ENCODE data around the gene KIF26B. TPM values are rescaled to one million over a fixed set of nuclear protein-coding genes. Genes with fewer than 3 reads are reported as not detected.

Gene KIF26B
- total RNA-seq, 1 donor from 2014 or later: 43.1 TPM

- DNase-seq (ENCODE audit: low spot score): no peak
Observed at GRCh38 chr1:245419461-245419978, 264.7 kb downstream of the KIF26B start.

GRCh38 chr1:245419989-245420388 lies 265.2 kb downstream of the KIF26B start:
- no peak for DNase-seq (ENCODE audit: low spot score)

GRCh38 chr1:245420926-245421325 lies 266.1 kb downstream of the KIF26B start:
- DNase-seq (ENCODE audit: low spot score): no peak

- no peak for DNase-seq (ENCODE audit: low spot score)
Observed at GRCh38 chr1:245428681-245429080, 273.9 kb downstream of the KIF26B start.

GRCh38 chr1:245431706-245432105 lies 276.9 kb downstream of the KIF26B start:
- no peak for DNase-seq (ENCODE audit: low spot score)

GRCh38 chr1:245432228-245432875 lies 277.6 kb downstream of the KIF26B start:
- DNase-seq (ENCODE audit: low spot score): no peak

GRCh38 chr1:245433561-245433960 lies 278.8 kb downstream of the KIF26B start:
- DNase-seq (ENCODE audit: low spot score): no peak

GRCh38 chr1:245434280-245434679 lies 279.5 kb downstream of the KIF26B start:
- no peak for DNase-seq (ENCODE audit: low spot score)

GRCh38 chr1:245436407-245436806 lies 281.6 kb downstream of the KIF26B start:
- no peak for DNase-seq (ENCODE audit: low spot score)

GRCh38 chr1:245437369-245438062 lies 282.7 kb downstream of the KIF26B start:
- DNase-seq (ENCODE audit: low spot score): peak; percentile 39

GRCh38 chr1:245440922-245441321 lies 286.1 kb downstream of the KIF26B start:
- no peak for DNase-seq (ENCODE audit: low spot score)

- DNase-seq (ENCODE audit: low spot score): peak; percentile 92
Observed at GRCh38 chr1:245441689-245442088, 286.9 kb downstream of the KIF26B start.

GRCh38 chr1:245444147-245444828 lies 289.5 kb downstream of the KIF26B start:
- DNase-seq (ENCODE audit: low spot score): no peak

- peak; percentile 90 for DNase-seq (ENCODE audit: low spot score)
Observed at GRCh38 chr1:245444945-245445344, 290.2 kb downstream of the KIF26B start.

- DNase-seq (ENCODE audit: low spot score): peak; percentile 45
Observed at GRCh38 chr1:245448531-245448930, 293.7 kb downstream of the KIF26B start.

GRCh38 chr1:245448975-245449431 lies 294.2 kb downstream of the KIF26B start:
- peak; percentile 78 for DNase-seq (ENCODE audit: low spot score)

- peak; percentile 53 for DNase-seq (ENCODE audit: low spot score)
Observed at GRCh38 chr1:245453541-245453940, 298.8 kb downstream of the KIF26B start.

GRCh38 chr1:245454051-245454450 lies 299.3 kb downstream of the KIF26B start:
- peak; percentile 71 for DNase-seq (ENCODE audit: low spot score)

- DNase-seq (ENCODE audit: low spot score): no peak
Observed at GRCh38 chr1:245457562-245457961, 302.8 kb downstream of the KIF26B start.

- DNase-seq (ENCODE audit: low spot score): peak; percentile 68
Observed at GRCh38 chr1:245458234-245458633, 303.4 kb downstream of the KIF26B start.

- DNase-seq (ENCODE audit: low spot score): peak; percentile 85
Observed at GRCh38 chr1:245458761-245459174, 304.0 kb downstream of the KIF26B start.

- no peak for DNase-seq (ENCODE audit: low spot score)
Observed at GRCh38 chr1:245459621-245460020, 304.8 kb downstream of the KIF26B start.
